A673 (cell line): ENCODE measurements around the gene CLNK.

Experiments
- EZH2 ChIP-seq: fragments of 200-600 bp; sonication (generic); IDR thresholded peaks from 2 replicates; pipeline ENCODE4 v1.6.1; 2017; ENCODE audit warnings: borderline replicate concordance, low read depth, mild to moderate bottlenecking, mixed read lengths, antibody characterized with exemption, low read length; ENCODE audit not compliant: poor library complexity, severe bottlenecking
- TF ChIP-seq, protein P1 (sequence below): fragments of 300-800, 200-600 bp; sonication (generic); conservative IDR thresholded peaks from 2 replicates; pipeline ENCODE4 v1.5.1; 2017; ENCODE audit warnings: low read depth, mild to moderate bottlenecking, antibody characterized with exemption, low read length, moderate library complexity, mixed read lengths

DNA sequence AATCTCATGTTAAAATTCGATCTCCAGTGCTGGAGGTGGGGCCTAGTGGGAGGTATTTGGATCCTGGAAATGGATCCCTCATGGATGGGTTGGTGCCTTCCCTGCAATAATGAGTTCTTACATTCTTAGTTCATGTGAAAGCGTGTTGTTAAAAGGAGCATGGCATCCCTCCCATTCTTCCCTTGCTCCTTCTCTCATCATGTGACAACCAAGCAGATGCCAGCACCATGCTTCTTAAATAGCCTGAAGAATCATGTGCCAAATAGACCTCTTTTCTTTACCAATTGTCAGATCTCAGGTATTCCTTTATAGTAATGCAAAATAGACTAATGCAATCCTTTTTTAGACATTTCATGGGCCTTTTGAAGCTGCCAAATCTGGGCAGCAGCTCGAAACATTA lies 29.0 kb upstream of the CLNK start:
- TF ChIP-seq, protein P1, sequence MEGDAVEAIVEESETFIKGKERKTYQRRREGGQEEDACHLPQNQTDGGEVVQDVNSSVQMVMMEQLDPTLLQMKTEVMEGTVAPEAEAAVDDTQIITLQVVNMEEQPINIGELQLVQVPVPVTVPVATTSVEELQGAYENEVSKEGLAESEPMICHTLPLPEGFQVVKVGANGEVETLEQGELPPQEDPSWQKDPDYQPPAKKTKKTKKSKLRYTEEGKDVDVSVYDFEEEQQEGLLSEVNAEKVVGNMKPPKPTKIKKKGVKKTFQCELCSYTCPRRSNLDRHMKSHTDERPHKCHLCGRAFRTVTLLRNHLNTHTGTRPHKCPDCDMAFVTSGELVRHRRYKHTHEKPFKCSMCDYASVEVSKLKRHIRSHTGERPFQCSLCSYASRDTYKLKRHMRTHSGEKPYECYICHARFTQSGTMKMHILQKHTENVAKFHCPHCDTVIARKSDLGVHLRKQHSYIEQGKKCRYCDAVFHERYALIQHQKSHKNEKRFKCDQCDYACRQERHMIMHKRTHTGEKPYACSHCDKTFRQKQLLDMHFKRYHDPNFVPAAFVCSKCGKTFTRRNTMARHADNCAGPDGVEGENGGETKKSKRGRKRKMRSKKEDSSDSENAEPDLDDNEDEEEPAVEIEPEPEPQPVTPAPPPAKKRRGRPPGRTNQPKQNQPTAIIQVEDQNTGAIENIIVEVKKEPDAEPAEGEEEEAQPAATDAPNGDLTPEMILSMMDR, result no peak
- TF ChIP-seq EZH2, result no peak
